A549 treated with Mapracorat at 1 μM for 4 hours (cell line): Measurements from ENCODE around the gene RBPJ. TPM values are rescaled to one million over a fixed set of nuclear protein-coding genes. Genes with fewer than 3 reads are reported as not detected.

Source experiments
- total RNA-seq: library from RNA; stranded (reverse); fragments of 200-300 nt; extraction: Qiagen RNA extraction; gene quantifications from 5 replicates; pipeline ENCODE4 v1.2.3, GENCODE V29; 2022

The RBPJ gene
- 9.3 to 13.9 TPM (median 11.7 TPM) in 5 replicates for total RNA-seq

GRCh38 chr4:26320538-26321372 is at the start of gene RBPJ:
Gene RBPJ (plus strand): TSS chr4:26321014. CDS start chr4:26321029, 15 bp downstream.

Other genes starting within 250 kb of the RBPJ start
- gene CCKAR, start 169.5 kb downstream of the RBPJ start, total RNA-seq: not detected in 5 replicates